ENCODE results near the gene TRIM9. TPM values are rescaled to one million over a fixed set of nuclear protein-coding genes. Genes with fewer than 3 reads are reported as not detected.

The TRIM9 gene
- total and polyA plus RNA-seq, 2 of the 4 experiments (the other 2 are of a cell fraction), result under 0.01 to 0.09 TPM

- Histone ChIP-seq H2BK5ac (ENCODE audit: low read depth, low read length, poor library complexity, severe bottlenecking) (no peak overlapping the region), H3K9me1 (ENCODE audit: insufficient read depth, low read length) (no peaks in the 10 kb centered on the region), H3K14ac (replicated peaks; ENCODE audit: low read depth, low read length) (no peak overlapping the region), H2BK20ac (ENCODE audit: low read depth, low read length) (no peak overlapping the region), H4K91ac (ENCODE audit: insufficient read depth, low read depth, low read length) (no peak overlapping the region), H2AK9ac (replicated peaks; ENCODE audit: low read depth, low read length, poor library complexity) (no peak overlapping the region), H3K27ac (ENCODE audit: insufficient read depth, low read length) (no peak overlapping the region), H3K36me3 (ENCODE audit: control insufficient read depth, insufficient read depth, low read length) (no peaks in the 10 kb centered on the region), H3K9me3 (ENCODE audit: control insufficient read depth, insufficient read depth, low read length) (no peaks in the 10 kb centered on the region), H3K9ac (ENCODE audit: low read depth, low read length) (no peak overlapping the region), H4K8ac (ENCODE audit: low read depth in 2 of 2, low read length in 2 of 2) (no peak overlapping the region), H2BK120ac (ENCODE audit: low read depth, low read length) (no peak overlapping the region), H4K5ac (ENCODE audit: low read depth, low read length) (no peak overlapping the region), H3K56ac (ENCODE audit: extremely low read depth, insufficient read depth, low read length) (no peak overlapping the region), H3K79me1 (ENCODE audit: low read depth in 1 of 2, low read length in 2 of 2) (no peaks in the 10 kb centered on the region), H4K20me1 (ENCODE audit: insufficient read depth, low read length) (no peaks in the 10 kb centered on the region), H2BK15ac (ENCODE audit: low read depth, low read length) (no peak overlapping the region), H3K4ac (ENCODE audit: low read depth, low read length) (no peak overlapping the region), H3K23ac (ENCODE audit: low read depth, low read length) (no peak overlapping the region), H3K4me1 (ENCODE audit: control insufficient read depth, insufficient read depth, low read length) (peaks cover 1% of the 10 kb centered on the region; the same call in 1 of the 2 replicates), H3K4me2 (ENCODE audit: low read depth, low read length) (no peak overlapping the region), H3K27me3 (ENCODE audit: control insufficient read depth, insufficient read depth, low read length) (peaks cover 30% of the 10 kb centered on the region), H3K18ac (ENCODE audit: low read depth, low read length) (no peak overlapping the region), H2AFZ (replicated peaks; ENCODE audit: low read length, poor library complexity) (no peak overlapping the region), H2AK5ac (ENCODE audit: low read depth, low read length) (no peak overlapping the region), H3K4me3 (ENCODE audit: insufficient read depth, low read depth, low read length) (no peak overlapping the region)
- no peak for DNase-seq
- TF ChIP-seq CEBPB (IDR thresholded peaks at IDR 0.05; ENCODE audit: low read depth, low read length) (no peak), RFX5 (IDR thresholded peaks at IDR 0.05; ENCODE audit: low read depth, low read length) (no peak), NFE2L2 (IDR thresholded peaks at IDR 0.05; ENCODE audit: low read depth, low read length) (no peak), MAFK (IDR thresholded peaks at IDR 0.05; ENCODE audit: low read depth, low read length) (no peak), CTCF (conservative IDR thresholded peaks at IDR 0.05; ENCODE audit: low read depth, low read length) (no peak), FOS (IDR thresholded peaks at IDR 0.05; ENCODE audit: low read depth, low read length) (no peak), USF2 (IDR thresholded peaks at IDR 0.05; ENCODE audit: low read depth, low read length) (no peak), ELK1 (IDR thresholded peaks at IDR 0.05; ENCODE audit: borderline replicate concordance, low read depth, low read length) (no peak), MAZ (IDR thresholded peaks at IDR 0.05; ENCODE audit: borderline replicate concordance, low read depth, low read length) (no peak), SMC3 (IDR thresholded peaks at IDR 0.05; ENCODE audit: low read depth, low read length) (no peak), CHD1 (IDR thresholded peaks at IDR 0.05; ENCODE audit: low read depth, low read length) (no peak), MXI1 (IDR thresholded peaks at IDR 0.05; ENCODE audit: borderline replicate concordance, low read depth, low read length) (no peak), POLR2A (IDR thresholded peaks at IDR 0.05; ENCODE audit: low read depth, low read length) (no peak), RCOR1 (IDR thresholded peaks at IDR 0.05; ENCODE audit: insufficient replicate concordance, low read length) (no peak), RAD21 (IDR thresholded peaks at IDR 0.05; ENCODE audit: low read length) (no peak), BHLHE40 (IDR thresholded peaks at IDR 0.05; ENCODE audit: low read depth, low read length) (no peak)
- ChIA-PET POLR2A (ENCODE audit: unreplicated experiment) (no interaction called here), CTCF (interaction anchor here (1.1 kb wide), 1 partner anchor 13 kb away, joined by 3 read pairs; no protein-coding TSS in a partner anchor)
- intact Hi-C loops (cut with micrococcal nuclease) (no loop called here), dilution Hi-C loops (cut with HindIII; ENCODE audit: low sequenced_read_pairs, unreplicated experiment) (no loop called here), in situ Hi-C loops (cut with MboI; ENCODE audit: low sequenced_read_pairs) (no loop called here)
- ATAC-seq (ENCODE audit: low read depth), result no peak
- WGBS, 2 experiments (ENCODE audit: extremely low coverage in 2 of 2, insufficient read length in 1 of 2), result 44% methylated on average over 4 of the region's 4 CpGs; no CpG with 5 or more reads in 1 of the 2 experiments
- no TSS peak for BruUV-seq (replicated peaks)
Observed at GRCh38 chr14:51028361-51028760, 66.5 kb downstream of the TRIM9 start.

All from IMR-90 (cell line).